Omental fat pad (tissue), 4 donors: ENCODE results near the gene ATP9B. TPM values are rescaled to one million over a fixed set of nuclear protein-coding genes. Genes with fewer than 3 reads are reported as not detected.

ENCODE experiments used
- ATAC-seq: fragments of 150-250 bp; one replicate; pipeline ENCODE4 v1.9.1; 2016; ENCODE audit warnings: mild to moderate bottlenecking, moderate library complexity; ENCODE audit not compliant: low FRiP score
- DNase-seq: peaks from one replicate; pipeline ENCODE4 v3.0.0-alpha.2; 2019; ENCODE audit warnings: low spot score
- CTCF ChIP-seq, 3 donors: fragments of 450-650 bp; IDR thresholded peaks; one replicate each; pipeline ENCODE4 v1.5.1; 2016 to 2017; ENCODE audit warnings: antibody characterized with exemption in 3 of 3, mild to moderate bottlenecking in 3 of 3, moderate library complexity in 2 of 3
- total RNA-seq, 4 donors: library from RNA; depleted of rRNA; stranded (reverse); fragments of >200 nt; gene quantifications; one replicate each; pipeline ENCODE4 v1.1.0, GENCODE V29; 2016

ATP9B gene
- total RNA-seq, 4 donors from 2014 or later = 28.8 to 47.3 (median 39.8) TPM

GRCh38 chr18:79413426-79413825, 344.2 kb downstream of the ATP9B start:
- no peak for TF ChIP-seq CTCF (IDR thresholded peaks at IDR 0.05)
- DNase-seq = no peak
- ATAC-seq = no peak

- DNase-seq (no peak), ATAC-seq (no peak)
- no peak for TF ChIP-seq CTCF (IDR thresholded peaks at IDR 0.05)
Measured at GRCh38 chr18:79413901-79414300, 344.7 kb downstream of the ATP9B start.

- no peak for TF ChIP-seq CTCF (IDR thresholded peaks at IDR 0.05)
- ATAC-seq (no peak), DNase-seq (no peak)
Measured at GRCh38 chr18:79416022-79416676, 347.0 kb downstream of the ATP9B start.

GRCh38 chr18:79416677-79417052, 347.5 kb downstream of the ATP9B start:
- no peak for ATAC-seq
- DNase-seq = no peak

GRCh38 chr18:79418236-79418635, 349.0 kb downstream of the ATP9B start:
- no peak for ATAC-seq
- DNase-seq = no peak

More at GRCh38 chr18:79416677-79417052, 347.5 kb downstream of the ATP9B start:
- TF ChIP-seq CTCF (IDR thresholded peaks at IDR 0.05) = no peak

GRCh38 chr18:79418642-79419041, 349.4 kb downstream of the ATP9B start:
- TF ChIP-seq CTCF (IDR thresholded peaks at IDR 0.05) = no peak
- DNase-seq = no peak
- ATAC-seq = no peak

More at GRCh38 chr18:79418236-79418635, 349.0 kb downstream of the ATP9B start:
- TF ChIP-seq CTCF (IDR thresholded peaks at IDR 0.05) = no peak

- ATAC-seq (no peak), DNase-seq (no peak)
- no peak for TF ChIP-seq CTCF (IDR thresholded peaks at IDR 0.05)
Measured at GRCh38 chr18:79420033-79420745, 351.0 kb downstream of the ATP9B start.
